HG02970 (cell line): ENCODE measurements around the gene SDCBP2.

ENCODE experiments used
- ATAC-seq: cut with Tn5 transposase; IDR thresholded peaks from one replicate; pipeline ENCODE4 v1.9.1; 2021; ENCODE audit warnings: mild to moderate bottlenecking, moderate library complexity, moderate number of reproducible peaks; ENCODE audit not compliant: unreplicated experiment, low FRiP score

SDCBP2 gene

DNA sequence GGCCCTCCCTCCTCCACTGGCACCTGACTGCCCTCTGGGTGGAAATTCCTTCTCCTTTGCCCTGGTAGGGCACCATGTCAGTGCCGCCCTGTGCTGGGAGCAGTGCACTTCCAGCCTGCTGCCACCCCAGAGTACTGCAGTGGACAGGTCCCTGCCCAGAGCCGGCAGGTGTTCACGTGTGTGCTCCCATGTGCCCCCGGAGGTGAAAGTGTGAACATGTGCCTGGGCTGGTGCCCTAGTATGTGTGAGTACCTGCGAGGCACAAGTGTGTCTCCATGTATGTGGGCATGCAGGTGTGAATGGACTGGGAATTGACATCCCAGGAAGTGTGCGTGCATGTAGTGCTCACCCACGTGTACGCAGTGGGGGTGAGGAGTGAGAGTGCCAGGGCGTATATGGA is 29.4 kb downstream of the SDCBP2 start:
- no peak for ATAC-seq

GRCh38 chr20:1298888-1299511 is 29.9 kb downstream of the SDCBP2 start:
- ATAC-seq, result no peak

DNA sequence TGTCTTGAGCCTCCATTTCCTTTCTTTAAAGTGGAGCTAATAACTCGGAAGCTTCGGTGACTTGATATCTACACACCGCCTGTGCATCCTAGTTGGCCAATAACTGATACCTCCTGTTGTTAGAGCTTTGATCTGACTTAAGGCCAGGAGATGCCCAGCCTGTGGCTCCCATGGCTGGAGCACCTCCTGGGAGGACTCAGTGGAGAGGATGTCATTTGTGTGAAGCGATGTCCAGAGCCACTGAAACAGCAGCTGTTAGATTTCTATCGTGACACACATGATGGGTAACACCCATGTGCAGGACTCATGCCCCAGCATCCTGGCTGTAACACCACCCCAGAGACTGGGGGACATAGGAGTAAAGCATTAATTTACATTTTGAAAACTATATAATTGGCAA is 30.8 kb downstream of the SDCBP2 start:
- no peak for ATAC-seq

DNA sequence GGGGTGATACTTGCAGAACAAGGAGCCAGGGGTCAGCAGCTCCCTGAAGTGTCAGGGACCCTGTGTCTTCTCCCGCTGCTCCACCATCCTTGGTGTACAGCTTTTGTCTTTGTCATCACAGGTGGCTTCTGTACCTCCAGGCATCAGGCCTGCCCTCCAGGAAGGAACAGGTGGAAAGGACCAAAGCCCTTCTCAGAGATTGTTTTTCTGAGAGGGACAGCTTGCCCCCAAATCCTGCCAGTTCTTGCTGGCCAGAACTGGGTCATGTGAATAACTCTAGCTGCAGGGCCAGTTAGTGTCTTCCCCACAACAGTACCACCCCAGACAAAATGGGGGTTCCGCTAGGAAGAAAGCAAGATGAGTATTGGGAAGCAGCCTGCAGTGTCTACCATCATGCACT is 31.5 kb downstream of the SDCBP2 start:
- no peak for ATAC-seq

DNA sequence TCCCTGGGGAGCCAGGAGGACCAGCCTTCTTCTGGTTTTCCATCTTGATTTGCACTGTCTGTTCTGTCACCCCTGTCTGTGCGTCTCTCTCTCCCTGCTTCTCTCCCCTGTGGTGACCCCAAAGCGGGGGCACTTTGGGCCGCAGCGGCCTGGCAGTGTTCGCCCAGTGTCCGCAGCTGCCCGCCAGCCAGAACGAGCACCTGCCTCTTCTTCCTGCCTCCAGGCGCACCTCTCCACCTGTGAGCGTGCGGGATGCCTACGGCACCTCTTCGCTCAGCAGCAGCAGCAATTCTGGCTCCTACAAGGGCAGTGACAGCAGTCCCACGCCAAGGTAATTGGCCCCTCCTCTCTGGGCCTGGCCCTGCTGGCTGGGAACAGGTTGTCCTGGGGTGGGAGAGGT is 32.0 kb downstream of the SDCBP2 start:
- no peak for ATAC-seq

DNA sequence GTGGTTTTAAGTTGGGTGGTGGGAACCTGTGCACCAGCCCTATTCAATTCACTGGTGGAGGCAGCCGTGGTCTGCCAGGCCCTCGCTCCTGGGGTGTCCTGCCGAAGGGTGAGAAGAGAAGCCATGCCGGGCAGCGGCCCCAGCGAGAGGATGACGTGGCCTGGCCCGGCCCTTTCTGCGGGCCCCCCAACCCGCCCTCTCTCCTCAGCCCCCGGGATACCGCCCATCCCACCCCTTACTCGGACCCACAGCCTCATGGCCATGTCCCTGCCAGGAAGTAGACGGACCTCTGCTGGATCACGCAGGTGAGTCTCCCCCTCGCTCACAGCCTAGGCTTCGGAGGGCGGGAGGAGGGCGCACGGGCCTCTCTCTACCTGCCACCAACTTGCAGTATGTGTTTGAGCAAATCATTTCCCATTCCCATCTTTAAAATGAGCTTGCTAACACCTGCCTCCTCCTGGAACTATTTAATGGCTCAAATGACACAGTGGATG is 32.8 kb downstream of the SDCBP2 start:
- no peak for ATAC-seq

- ATAC-seq, result no peak
Measured at GRCh38 chr20:1295276-1295930, 33.5 kb downstream of the SDCBP2 start.

GRCh38 chr20:1294497-1294896 is 34.4 kb downstream of the SDCBP2 start:
- ATAC-seq, result no peak

DNA sequence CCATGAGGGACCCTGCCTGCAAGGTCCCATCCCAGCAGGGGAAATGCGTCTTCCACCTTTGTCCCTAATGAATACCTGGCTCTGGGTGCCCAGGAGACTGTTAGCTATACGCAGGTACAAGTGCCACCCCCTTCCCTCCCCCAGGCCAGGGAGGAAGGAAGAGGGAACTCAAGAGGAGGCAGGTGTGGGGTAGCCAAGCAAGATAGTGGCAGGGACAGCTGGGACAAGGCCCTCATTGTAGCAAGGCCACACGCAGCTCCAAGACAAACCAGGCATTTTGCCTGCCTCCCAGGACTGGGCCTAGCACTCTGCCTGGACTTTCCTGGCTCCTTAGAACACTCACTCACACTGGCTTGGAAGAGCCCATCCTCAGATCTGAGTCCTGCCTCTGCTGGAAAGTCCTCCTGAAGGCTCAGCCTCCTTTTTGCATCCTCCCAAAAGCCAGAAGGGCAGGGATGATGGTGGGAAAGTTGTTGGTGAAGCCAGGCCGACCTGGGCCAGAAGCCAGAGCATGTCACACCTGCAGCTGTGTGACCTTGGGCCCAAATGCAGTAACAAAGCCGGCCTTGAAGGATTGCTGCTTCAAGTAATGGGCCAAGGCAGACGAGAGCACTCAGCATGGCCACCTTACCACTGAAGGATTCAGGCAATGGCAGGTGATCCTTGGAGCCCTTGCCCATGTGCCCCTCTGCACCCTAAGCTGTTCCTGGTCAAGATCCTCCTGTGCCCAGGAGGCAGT is 35.1 kb downstream of the SDCBP2 start:
- ATAC-seq, result no peak

GRCh38 chr20:1292620-1293019 is 36.3 kb downstream of the SDCBP2 start:
- no peak for ATAC-seq

GRCh38 chr20:1291191-1291741 is 37.7 kb downstream of the SDCBP2 start:
- ATAC-seq, result no peak

DNA sequence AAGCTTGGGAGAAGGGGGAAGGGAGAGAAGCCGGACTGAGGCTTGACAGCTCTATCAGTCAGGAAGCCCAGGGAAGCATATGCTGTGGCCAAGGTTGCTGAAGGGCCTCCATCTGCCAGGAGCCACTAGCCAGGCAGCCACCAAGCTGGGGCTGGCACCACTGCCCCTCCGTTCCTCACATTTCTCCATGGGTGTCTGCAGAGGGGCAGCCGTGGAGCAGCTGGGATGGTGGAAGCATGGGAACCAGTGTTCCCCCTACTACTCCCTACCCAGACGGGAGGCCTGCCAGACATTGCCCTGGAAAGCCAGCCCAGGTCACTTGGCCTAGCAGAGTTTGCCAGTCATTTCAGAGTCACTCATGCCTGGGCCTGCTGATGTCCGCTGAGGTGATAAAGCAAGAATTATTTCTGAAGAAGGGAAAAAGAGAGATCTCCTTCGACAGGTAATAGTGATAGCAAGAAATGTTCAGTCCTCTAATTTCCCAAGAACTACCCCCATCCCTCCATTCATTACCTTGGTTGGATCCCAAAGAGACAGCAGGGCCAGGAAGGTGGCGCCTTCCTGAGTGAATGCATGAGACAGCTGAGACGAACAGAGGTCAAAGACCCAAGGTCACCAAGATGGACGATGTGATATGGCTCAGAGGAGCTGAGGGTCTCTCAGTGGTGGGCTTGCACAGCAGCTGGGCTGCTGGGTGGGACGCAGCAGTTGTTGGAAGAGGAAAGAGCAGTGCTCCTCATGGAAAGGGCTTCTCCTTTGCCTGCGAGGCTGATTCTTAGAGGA is 41.0 kb downstream of the SDCBP2 start:
- ATAC-seq, result no peak

GRCh38 chr20:1287306-1287705 is 41.6 kb downstream of the SDCBP2 start:
- no peak for ATAC-seq

DNA sequence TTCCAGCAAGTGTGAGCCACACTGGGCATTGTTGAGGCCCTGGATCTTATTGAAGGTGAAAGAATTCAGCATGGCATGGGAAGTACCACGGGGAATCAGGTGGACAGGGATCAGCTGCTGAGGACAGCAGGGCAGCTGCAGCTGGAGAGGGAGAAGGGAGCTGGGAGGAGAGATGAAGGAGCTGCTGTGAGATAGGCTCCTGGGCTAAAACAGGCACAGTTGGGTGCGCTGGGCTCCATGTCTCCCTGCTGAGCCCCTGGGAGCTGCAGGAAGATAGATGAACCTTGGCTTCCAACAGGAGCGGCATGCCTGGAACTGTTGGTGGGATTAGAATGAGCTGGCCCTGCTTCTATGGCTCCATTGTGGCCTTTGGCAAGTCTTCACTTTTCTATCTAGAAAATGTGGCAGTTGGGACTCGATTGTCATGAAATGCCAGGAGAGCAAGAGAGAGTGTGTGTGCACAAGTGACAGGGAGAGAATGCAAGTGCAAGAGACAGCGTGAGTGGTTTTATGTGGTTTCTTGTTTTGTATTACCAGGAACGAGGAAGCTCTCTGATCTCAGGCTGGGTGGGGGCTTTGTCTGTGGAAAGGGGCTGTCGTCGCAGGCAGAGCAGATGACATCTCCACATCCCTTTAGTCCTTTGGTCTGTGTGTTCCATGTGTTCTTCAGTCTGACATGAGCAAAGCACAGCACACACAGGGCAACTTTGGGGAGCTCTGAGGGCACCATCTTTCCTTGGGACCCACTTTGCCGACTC is 42.5 kb downstream of the SDCBP2 start:
- ATAC-seq, result no peak

- ATAC-seq, result no peak
Measured at GRCh38 chr20:1283522-1284510, 45.1 kb downstream of the SDCBP2 start.

DNA sequence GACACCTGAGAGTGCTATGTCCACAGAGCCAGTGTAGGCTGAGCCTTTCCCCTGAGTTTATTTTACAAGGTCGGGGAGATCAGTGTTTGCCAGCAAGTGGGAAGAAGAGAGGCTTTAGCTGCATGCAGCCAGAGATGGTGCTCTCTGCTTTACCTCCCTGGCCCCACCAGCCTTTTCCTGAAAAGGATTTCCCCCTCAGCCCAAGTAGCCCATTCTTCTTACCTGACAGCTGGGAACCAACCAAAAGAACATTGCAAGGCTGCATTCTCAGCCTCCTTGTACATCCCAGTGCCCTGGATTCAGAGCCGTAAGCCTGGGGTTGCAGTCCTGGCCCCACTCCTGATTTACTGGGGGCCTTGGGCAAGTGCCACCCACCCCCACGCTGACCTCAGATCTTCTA is 46.0 kb downstream of the SDCBP2 start:
- ATAC-seq, result no peak

- ATAC-seq, result no peak
Measured at GRCh38 chr20:1281279-1282057, 47.5 kb downstream of the SDCBP2 start.
